ENCODE results near the gene GBP4.
"Not testable (repeated sequence)": the region's sequence is repeated elsewhere in the genome, so short reads cannot be mapped to it uniquely, and the experiment has no call there.

Gene GBP4, protein sequence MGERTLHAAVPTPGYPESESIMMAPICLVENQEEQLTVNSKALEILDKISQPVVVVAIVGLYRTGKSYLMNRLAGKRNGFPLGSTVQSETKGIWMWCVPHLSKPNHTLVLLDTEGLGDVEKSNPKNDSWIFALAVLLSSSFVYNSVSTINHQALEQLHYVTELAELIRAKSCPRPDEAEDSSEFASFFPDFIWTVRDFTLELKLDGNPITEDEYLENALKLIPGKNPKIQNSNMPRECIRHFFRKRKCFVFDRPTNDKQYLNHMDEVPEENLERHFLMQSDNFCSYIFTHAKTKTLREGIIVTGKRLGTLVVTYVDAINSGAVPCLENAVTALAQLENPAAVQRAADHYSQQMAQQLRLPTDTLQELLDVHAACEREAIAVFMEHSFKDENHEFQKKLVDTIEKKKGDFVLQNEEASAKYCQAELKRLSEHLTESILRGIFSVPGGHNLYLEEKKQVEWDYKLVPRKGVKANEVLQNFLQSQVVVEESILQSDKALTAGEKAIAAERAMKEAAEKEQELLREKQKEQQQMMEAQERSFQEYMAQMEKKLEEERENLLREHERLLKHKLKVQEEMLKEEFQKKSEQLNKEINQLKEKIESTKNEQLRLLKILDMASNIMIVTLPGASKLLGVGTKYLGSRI

DNA sequence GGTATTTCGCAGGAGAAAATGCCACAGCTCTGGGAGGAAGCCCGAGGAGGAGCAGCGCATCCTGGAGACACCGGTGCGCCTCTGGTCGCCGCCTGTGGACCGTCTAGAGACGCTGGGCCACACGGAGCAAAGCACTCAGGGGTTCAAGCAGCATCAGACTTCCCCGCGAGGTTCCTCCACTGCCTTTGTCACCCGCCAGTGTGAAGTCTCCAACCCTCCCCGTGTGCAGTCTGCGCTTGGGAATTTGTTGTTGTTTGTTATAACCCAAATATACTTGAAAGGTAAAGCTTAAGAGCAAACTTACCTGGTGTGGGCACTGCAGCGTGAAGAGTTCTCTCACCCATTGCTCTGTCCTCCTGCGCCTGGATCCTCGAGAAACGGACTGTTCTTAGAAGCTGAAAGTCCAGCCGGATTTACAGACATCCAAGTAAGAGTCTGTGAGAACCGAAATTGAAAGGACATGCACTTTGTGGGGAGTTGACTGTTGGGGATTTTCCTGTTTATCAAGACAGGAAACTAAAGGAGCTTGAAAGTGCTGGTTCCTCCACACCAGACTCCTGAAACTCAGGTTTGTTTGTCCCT is at the start of gene GBP4:
GBP4 (minus strand) TSS at position 452 of the 582 bp plus-strand sequence; CDS start at position 344, 108 bp downstream.
- peak within 1 kb of the TSS; percentile 74 for H3K4me3 ChIP-seq (ENCODE audit: low read depth, low read length)
- H3K27me3 ChIP-seq (ENCODE audit: control insufficient read depth, insufficient read depth, low read length), result no peaks in the 10 kb centered on the region

GRCh38 chr1:89243046-89243445 is 44.3 kb upstream of the GBP4 start:
- Histone ChIP-seq H3K79me2 (no peaks in the 10 kb centered on the region), H3K4me3 (ENCODE audit: low read depth, low read length) (no peak overlapping the region), H3K9ac (no peak overlapping the region), H3K4me2 (ENCODE audit: low read length) (no peak overlapping the region), H3K27ac (no peak overlapping the region), H2AFZ (no peak overlapping the region), H3K27me3 (ENCODE audit: control insufficient read depth, insufficient read depth, low read length) (no peaks in the 10 kb centered on the region), H3K36me3 (ENCODE audit: control insufficient read depth, insufficient read depth, low read length) (no peaks in the 10 kb centered on the region), H3K4me1 (no peaks in the 10 kb centered on the region), H3K9me3 (ENCODE audit: control insufficient read depth, low read length) (no peaks in the 10 kb centered on the region)
- TF ChIP-seq, protein P1, sequence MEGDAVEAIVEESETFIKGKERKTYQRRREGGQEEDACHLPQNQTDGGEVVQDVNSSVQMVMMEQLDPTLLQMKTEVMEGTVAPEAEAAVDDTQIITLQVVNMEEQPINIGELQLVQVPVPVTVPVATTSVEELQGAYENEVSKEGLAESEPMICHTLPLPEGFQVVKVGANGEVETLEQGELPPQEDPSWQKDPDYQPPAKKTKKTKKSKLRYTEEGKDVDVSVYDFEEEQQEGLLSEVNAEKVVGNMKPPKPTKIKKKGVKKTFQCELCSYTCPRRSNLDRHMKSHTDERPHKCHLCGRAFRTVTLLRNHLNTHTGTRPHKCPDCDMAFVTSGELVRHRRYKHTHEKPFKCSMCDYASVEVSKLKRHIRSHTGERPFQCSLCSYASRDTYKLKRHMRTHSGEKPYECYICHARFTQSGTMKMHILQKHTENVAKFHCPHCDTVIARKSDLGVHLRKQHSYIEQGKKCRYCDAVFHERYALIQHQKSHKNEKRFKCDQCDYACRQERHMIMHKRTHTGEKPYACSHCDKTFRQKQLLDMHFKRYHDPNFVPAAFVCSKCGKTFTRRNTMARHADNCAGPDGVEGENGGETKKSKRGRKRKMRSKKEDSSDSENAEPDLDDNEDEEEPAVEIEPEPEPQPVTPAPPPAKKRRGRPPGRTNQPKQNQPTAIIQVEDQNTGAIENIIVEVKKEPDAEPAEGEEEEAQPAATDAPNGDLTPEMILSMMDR (IDR thresholded peaks at IDR 0.05), result no peak

More for the DNA sequence above, at the start of gene GBP4:
- TF ChIP-seq, protein P1 (IDR thresholded peaks at IDR 0.05), result no peak
- Histone ChIP-seq H3K9me3 (ENCODE audit: control insufficient read depth, low read length) (no peaks in the 10 kb centered on the region), H3K9ac (no peak within 1 kb of the TSS), H3K27ac (peak within 1 kb of the TSS; percentile 93), H3K4me2 (ENCODE audit: low read length) (peak within 1 kb of the TSS; percentile 70), H3K36me3 (ENCODE audit: control insufficient read depth, insufficient read depth, low read length) (no peaks in the 10 kb centered on the region), H3K4me1 (peaks cover 2% of the 10 kb centered on the region), H2AFZ (peak within 1 kb of the TSS; percentile 88), H3K79me2 (no peaks in the 10 kb centered on the region)

DNA sequence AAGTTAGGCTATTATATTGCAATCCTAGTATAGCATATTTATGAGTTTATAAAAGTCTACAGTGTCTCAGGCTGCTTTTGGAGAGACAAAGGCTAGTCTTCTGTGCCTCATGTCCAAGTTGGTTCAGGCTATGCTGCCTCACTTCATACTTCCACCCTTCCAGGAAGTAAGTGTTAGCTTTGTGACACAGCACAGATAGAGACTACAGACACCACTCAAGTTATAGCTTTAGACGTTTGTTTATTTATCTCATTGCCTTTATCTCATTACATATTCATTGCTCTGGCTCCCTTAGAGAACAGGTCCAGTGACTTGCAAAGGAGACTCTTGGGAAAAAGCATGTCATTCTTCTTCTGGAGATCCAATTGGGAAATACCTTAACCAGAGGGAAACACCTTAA is 22.6 kb upstream of the GBP4 start:
- no peak overlapping the region for H3K9ac ChIP-seq
- H3K36me3 ChIP-seq (ENCODE audit: control insufficient read depth, insufficient read depth, low read length), result no peaks in the 10 kb centered on the region
- no peak overlapping the region for H2AFZ ChIP-seq
- H3K27me3 ChIP-seq (ENCODE audit: control insufficient read depth, insufficient read depth, low read length), result no peaks in the 10 kb centered on the region
- no peak overlapping the region for H3K4me3 ChIP-seq (ENCODE audit: low read depth, low read length)
- no peaks in the 10 kb centered on the region for H3K79me2 ChIP-seq
- TF ChIP-seq, protein P1 (IDR thresholded peaks at IDR 0.05), result no peak
- H3K4me1 ChIP-seq, result no peaks in the 10 kb centered on the region
- no peak overlapping the region for H3K27ac ChIP-seq
- H3K4me2 ChIP-seq (ENCODE audit: low read length), result no peak overlapping the region
- H3K9me3 ChIP-seq (ENCODE audit: control insufficient read depth, low read length), result no peaks in the 10 kb centered on the region

GRCh38 chr1:89219851-89220250 is 21.1 kb upstream of the GBP4 start:
- H3K9me3 ChIP-seq (ENCODE audit: control insufficient read depth, low read length); H3K4me2 ChIP-seq (ENCODE audit: low read length); H3K9ac ChIP-seq; H3K4me3 ChIP-seq (ENCODE audit: low read depth, low read length); H3K4me1 ChIP-seq; H2AFZ ChIP-seq; H3K27me3 ChIP-seq (ENCODE audit: control insufficient read depth, insufficient read depth, low read length); H3K36me3 ChIP-seq (ENCODE audit: control insufficient read depth, insufficient read depth, low read length); H3K27ac ChIP-seq; H3K79me2 ChIP-seq: not testable (repeated sequence)

DNA sequence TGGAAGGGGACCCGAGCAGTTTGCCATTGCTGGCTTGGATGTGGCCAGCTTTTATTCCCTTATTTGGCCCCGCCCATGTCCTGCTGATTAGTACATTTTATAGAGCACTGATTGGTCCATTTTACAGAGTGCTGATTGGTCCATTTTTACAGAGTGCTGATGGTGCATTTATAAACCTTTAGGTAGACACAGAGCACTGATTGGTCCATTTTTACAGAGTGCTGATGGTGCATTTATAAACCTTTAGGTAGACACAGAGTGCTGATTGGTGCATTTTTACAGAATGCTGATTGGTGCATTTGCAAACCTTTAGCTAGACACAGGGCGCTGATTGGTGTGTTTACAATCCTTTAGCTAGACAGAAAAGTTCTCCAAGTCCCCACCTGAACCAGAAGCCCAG is 20.2 kb upstream of the GBP4 start:
- H3K27me3 ChIP-seq (ENCODE audit: control insufficient read depth, insufficient read depth, low read length); H3K4me2 ChIP-seq (ENCODE audit: low read length); H3K27ac ChIP-seq; H3K9ac ChIP-seq; H2AFZ ChIP-seq; H3K9me3 ChIP-seq (ENCODE audit: control insufficient read depth, low read length); H3K36me3 ChIP-seq (ENCODE audit: control insufficient read depth, insufficient read depth, low read length); H3K4me1 ChIP-seq; H3K4me3 ChIP-seq (ENCODE audit: low read depth, low read length); H3K79me2 ChIP-seq: not testable (repeated sequence)
